GM18498 (cell line): ENCODE results near the gene TNIP1.

Experiments
- ATAC-seq: cut with Tn5 transposase; IDR thresholded peaks from one replicate; pipeline ENCODE4 v1.9.1; 2021; ENCODE audit warnings: mild to moderate bottlenecking, moderate library complexity; ENCODE audit not compliant: unreplicated experiment

TNIP1 gene

GRCh38 chr5:151080613-151081430 is at the start of gene TNIP1:
TSS of gene TNIP1 (minus strand) at chr5:151081034. CDS start at chr5:151065095, 15,939 bp downstream.
- peak; percentile 84 for ATAC-seq

DNA sequence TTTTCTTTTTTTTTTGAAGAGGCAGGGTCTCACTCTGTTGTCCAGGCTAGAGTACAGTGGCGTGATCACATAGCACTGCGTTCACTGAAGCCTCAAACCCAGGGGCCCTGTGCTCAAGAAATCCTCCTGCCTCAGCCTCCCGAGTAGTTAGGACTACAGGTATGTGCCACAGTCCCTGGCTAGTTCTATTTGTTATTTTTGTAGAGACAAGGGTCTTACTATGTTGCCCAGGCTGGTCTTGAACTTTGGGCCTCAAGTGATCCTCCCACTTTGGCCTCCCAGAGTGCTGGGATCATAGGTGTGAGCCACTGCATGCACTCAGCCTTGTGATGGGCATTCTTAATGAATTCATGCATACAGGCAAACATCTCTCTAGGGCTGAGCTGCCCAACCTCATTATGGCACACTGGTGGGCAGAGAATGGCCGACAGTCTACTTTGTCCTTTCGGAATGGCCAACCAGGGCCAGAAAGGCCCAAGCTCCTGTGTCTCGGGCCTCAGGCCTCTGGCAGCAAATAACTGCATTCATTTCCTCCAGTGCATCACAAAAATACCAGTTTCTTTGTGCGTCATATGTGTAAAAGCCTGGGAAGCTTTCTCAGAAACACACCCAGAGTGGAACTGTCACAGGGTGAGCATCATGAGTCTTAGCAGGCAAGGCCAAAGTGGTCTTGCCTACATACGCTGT is 49.5 kb upstream of the TNIP1 start:
- no peak for ATAC-seq

- no peak for ATAC-seq
Measured at GRCh38 chr5:151128817-151129216, 48.0 kb upstream of the TNIP1 start.

DNA sequence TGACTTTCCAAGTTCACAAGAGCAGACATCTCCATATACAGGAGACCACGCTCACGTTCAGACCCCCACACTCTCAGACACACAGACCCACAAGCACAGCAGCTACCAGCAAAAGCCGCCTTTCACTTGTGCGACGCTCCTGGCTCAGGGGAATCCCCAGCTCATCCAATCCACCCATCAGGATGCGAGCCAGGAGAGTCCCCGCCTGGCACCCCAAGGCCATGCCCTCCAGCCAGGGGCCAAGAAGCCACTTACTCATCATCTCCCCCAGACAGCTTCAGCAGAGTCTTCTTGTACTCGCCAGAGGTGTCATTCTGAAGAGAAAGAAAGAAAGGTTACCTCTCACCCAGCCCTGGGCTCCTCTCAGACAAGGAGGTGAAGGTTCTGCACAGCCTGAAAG is 47.1 kb upstream of the TNIP1 start:
- ATAC-seq, result no peak

DNA sequence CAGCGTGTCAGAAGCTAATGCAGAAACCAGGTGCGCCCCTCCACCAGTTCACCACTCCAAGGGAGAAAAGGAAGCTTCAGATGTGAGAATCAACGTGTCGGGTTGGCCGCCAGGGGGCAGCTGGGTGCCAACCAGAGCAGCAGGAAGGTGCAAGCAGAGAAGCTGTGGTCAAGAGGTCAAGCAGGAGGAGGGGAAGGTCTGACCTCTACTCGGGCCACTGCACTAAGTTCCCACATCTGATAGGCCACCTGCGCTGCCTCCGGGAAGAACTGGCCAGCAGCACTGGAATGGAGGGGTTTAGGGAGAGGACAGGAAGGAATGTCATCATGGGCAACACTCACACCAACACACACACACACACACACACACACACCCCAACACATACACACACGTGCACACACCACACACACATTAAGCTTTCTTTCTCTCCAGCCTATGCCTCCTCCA is 45.4 kb upstream of the TNIP1 start:
- peak; percentile 29 for ATAC-seq

GRCh38 chr5:151125421-151125820 is 44.6 kb upstream of the TNIP1 start:
- no peak for ATAC-seq

DNA sequence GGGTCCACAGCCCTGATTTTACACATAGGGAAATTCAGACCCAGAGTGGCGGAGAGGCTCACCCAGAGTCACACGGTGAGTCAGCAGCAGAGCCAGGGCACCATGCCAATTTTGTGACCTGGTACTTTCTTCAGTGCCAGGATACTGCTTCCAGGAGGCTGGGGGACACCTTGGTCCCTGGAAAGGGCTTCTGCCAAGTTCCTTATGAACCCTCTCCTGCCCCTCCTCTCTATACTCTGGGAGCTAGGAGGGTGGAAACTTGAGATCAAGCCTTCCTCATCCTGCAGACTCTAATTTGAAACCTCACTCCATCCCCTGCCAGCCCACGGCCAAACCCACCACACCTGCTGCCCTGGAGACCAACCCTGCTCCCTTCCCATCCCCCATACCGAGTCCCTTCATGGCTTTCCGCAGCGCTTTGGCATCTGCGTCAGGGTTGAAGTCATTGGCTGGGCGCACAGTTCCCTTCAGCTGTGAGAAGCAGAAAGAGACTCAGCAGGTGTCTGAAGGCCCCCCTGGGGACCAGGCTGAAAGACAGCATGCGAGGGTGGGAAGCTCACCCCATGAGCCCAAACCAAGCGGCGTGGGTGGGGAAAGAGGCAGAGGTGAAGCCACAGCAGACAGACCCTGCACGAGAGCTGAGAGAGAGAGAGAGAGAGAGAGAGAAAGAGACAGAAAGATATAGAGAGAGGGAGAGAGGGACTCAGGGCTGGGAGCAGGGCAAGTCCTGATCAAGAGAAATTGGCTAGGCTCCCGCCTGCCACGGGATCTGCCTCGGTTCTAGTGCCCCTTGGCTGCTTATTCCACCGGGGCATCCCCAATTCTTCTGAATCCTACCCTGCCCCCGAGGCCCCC is 43.3 kb upstream of the TNIP1 start:
- ATAC-seq, result peak; percentile 84

DNA sequence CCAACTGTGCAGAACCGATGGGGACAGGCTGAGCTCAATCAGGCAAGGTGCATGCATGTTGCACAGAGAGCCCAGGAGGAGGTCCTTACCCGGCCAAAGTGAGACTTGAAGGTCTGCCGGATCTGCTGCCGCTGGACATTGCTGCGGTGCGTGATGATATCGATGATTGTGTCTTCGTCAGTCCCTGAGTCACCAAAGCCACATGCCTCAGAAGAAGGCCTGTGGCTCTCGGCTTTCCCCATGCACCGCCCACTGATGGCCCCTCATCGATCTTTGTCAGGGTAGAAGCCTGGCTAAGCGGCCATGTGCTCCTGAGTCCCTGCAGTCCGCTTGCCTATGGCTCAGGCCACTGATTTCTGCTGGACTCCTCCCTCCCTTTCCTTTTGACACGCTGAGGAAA is 42.0 kb upstream of the TNIP1 start:
- no peak for ATAC-seq

DNA sequence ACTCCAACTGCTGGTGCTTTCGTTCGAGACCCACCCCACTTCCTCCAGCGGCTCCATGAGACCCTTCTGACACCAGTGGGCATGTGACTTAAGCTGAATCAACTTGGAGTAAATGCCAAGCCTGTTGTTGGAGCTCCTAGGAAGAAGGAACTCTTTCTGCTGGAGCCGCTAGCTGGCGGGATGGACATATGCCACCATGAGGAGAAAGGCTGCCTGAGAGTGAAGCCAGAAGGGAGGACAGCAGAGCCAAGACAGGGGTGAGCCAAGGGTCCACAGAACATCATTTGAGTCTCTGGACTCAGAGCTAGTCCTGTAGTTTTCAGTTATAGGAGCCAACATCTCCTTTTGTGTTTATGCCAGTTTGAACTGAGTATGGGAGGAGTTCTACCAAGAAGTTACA is 40.8 kb upstream of the TNIP1 start:
- no peak for ATAC-seq

DNA sequence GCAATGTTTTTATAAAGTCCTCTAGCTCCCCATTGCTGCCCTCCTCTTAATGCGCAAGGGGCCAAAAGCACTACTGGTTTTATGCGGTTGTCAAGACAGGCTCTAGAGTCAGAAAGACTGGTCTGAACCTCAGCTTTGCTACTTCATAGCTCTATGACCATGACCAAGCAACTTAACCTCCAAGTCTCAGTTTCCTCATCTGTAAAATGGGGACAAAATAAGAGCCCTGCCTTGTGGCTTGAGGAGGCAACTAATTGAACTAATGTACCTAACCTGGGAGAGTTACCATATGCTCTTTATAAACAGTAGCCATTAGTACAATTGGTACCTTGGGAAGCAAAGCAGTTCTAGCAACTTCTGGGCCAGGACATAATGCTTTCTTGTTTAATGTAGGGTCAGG is 40.3 kb upstream of the TNIP1 start:
- ATAC-seq, result no peak

DNA sequence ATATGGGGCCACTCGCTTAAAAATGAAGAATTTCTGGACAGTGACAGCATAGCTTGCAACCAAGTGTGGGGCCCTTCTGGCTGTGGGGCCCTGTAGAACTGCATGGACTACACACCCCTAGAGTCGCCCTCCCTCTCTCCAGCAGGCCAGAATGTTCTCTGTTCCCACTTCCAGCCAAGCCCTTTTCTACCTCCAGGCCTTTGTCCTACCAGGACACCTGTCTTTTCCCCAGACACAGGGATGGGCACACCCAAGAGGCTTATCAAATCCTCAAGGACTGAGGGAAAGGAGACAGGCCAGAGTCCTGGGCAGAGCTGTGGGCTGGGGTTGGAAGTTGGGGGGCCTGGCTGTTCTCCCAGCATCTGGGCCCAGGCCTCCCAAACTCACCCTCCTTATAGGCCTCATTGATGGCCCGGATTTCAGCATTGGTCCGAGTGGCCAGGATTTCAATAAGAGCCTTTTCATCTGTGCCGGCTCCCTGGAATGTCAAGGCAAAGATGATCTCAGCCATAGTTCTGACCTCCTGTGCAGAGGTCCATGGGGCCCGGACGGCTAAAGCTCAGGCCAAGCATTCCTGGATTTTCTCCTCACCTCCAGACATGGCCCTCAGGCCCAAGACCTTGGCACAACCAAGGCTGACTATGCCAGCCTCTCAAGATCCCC is 38.2 kb upstream of the TNIP1 start:
- no peak for ATAC-seq

GRCh38 chr5:151115272-151115905 is 34.6 kb upstream of the TNIP1 start:
- ATAC-seq, result peak; percentile 57

DNA sequence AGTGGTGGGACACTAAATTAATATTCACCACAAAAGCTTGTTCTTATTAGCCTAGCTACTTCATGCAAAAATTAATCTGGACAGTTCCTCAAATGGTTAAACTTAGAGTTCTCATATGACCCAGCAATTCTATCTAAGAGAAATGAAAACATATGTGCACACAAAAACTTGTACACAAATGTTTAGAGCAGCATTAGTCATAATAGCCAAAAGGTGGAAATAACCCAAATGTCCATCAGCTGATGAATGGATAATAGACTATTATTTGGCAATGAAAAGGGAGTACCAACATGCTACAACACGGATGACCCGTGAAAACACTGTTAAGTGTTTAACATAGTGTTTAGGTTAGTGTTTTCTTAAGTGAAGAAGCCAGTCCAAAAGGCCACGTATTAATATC is 32.8 kb upstream of the TNIP1 start:
- no peak for ATAC-seq

- no peak for ATAC-seq
Measured at GRCh38 chr5:151110992-151111391, 30.2 kb upstream of the TNIP1 start.

DNA sequence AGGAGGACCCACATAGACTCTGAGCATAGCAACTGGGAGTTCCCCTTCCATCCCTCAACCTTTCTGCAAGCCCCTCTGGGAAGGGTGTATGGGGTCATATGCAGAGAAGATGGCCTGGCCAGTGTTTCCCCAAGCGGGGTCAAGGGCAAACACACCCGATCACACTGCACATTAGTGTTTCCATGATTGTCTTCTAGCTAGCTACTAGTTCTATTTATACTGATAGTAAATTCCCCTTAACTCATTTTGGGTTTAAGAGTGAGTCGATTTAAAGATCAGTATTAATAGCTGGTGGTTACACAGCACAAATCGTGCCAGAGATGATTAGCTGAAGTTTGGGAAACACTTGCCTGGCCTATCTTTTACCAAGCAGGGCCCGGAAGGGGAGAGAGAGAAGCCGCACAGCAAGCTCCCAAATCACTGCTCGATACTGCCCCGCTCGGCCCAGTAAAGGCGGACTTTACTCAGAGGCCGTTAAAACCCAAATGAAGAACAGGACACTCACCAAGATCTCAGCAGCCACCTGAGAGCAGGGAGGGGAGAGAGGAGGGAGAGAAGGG is 29.4 kb upstream of the TNIP1 start:
- ATAC-seq, result no peak

DNA sequence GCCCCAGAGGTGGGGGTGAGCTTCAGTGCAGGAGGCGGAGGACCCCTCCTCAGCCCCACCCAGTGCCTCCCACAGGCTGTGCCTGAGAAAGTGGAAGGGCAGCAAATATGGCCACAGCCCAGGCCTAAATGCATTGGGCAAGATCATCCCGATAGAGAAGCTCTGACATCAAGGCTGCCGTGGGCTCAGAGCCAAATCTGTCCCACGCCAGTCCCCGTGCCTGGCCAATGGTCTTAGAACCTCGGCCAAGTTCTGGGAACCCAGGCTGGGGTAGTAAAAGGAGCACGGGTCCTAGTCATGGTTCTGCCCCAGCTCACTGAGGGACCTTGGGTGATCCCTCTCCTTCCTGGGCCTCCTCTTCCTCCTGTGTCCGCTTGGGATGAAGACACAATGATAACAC is 27.7 kb upstream of the TNIP1 start:
- no peak for ATAC-seq

GRCh38 chr5:151107738-151108520 is 27.1 kb upstream of the TNIP1 start:
- ATAC-seq, result no peak

- no peak for ATAC-seq
Measured at GRCh38 chr5:151107084-151107483, 26.2 kb upstream of the TNIP1 start.

DNA sequence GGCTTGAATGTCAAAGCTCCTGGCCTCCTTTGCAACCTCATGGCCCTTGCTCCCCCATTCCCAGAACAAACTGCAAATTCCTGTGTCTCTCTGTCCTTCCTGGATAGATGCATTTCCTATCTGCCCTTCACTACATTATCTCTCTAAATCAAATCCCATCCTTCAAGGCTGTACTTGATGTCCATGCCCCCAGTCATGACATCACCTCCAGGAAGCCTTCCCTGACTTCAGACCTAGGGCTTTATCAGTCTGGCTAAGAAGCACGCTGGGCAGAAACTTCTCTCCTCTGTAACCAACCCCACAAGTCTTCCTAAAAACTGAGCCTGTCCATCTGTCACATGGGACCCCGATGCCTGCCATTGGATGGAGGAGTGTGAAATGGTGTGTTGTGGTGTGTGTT is 25.7 kb upstream of the TNIP1 start:
- no peak for ATAC-seq
